HL-60 (cell line): ENCODE data around the gene CYP27B1.

Experiments
- DNase-seq, 2 experiments: peaks; one replicate each; pipeline ENCODE4 v3.0.0-alpha.2; 2010 to 2020; ENCODE audit warnings: low read depth in 1 of 2, low spot score in 1 of 2
- H3K27ac ChIP-seq: fragments of 250-450 bp; sonication (Bioruptor Pico); replicated peaks from 2 replicates; pipeline ENCODE4 v1.5.1; 2020; ENCODE audit warnings: mild to moderate bottlenecking, moderate library complexity
- H3K27me3 ChIP-seq: fragments of 250-450 bp; sonication (Bioruptor Pico); 2 replicates; pipeline ENCODE4 v1.5.1; 2021; ENCODE audit warnings: mild to moderate bottlenecking, moderate library complexity; ENCODE audit not compliant: insufficient read depth, poor library complexity, severe bottlenecking
- H3K4me3 ChIP-seq: replicated peaks from 2 replicates; pipeline ENCODE4 v1.5.1; 2011; ENCODE audit warnings: mild to moderate bottlenecking, control low read depth, low read length; ENCODE audit not compliant: insufficient read depth
- CTCF ChIP-seq: IDR thresholded peaks from one replicate; pipeline ENCODE4 v1.5.1; 2011; ENCODE audit warnings: low read length, control low read depth, inconsistent platforms; ENCODE audit not compliant: insufficient read depth
- GABPA ChIP-seq: IDR thresholded peaks from 2 replicates; pipeline ENCODE4 v1.6.1; 2012; ENCODE audit warnings: low read depth
- POLR2AphosphoS5 ChIP-seq: IDR thresholded peaks from 2 replicates; pipeline ENCODE4 v1.6.1; 2012; ENCODE audit warnings: low read depth
- REST ChIP-seq: IDR thresholded peaks from 2 replicates; pipeline ENCODE4 v1.6.1; 2012; ENCODE audit warnings: low read depth; ENCODE audit not compliant: insufficient replicate concordance
- SPI1 ChIP-seq: IDR thresholded peaks from 2 replicates; pipeline ENCODE4 v1.6.1; 2012; ENCODE audit warnings: low read depth, mild to moderate bottlenecking, borderline replicate concordance

The CYP27B1 gene

GRCh38 chr12:57810450-57810849 lies 43.6 kb upstream of the CYP27B1 start:
- TF ChIP-seq CTCF = no peak
- TF ChIP-seq SPI1 = peak; percentile 66; the same call in 1 of the 2 replicates
- peak; percentile 59 to 67 for DNase-seq

GRCh38 chr12:57809425-57809824 lies 42.5 kb upstream of the CYP27B1 start:
- TF ChIP-seq GABPA (no peak), POLR2AphosphoS5 (no peak), REST (no peak), CTCF (no peak), SPI1 (no peak)
- DNase-seq = no peak
- Histone ChIP-seq H3K27ac (no peak overlapping the region), H3K4me3 (no peak overlapping the region), H3K27me3 (no peaks in the 10 kb centered on the region)

More at GRCh38 chr12:57810450-57810849, 43.6 kb upstream of the CYP27B1 start:
- Histone ChIP-seq H3K4me3 (no peak overlapping the region), H3K27ac (no peak overlapping the region), H3K27me3 (no peaks in the 10 kb centered on the region)

GRCh38 chr12:57808351-57808750 lies 41.5 kb upstream of the CYP27B1 start:
- DNase-seq = no peak
- Histone ChIP-seq H3K4me3 (no peak overlapping the region), H3K27ac (no peak overlapping the region), H3K27me3 (no peaks in the 10 kb centered on the region)
- no peak for TF ChIP-seq CTCF
- no peak for TF ChIP-seq POLR2AphosphoS5
- no peak for TF ChIP-seq GABPA
- no peak for TF ChIP-seq REST
- no peak for TF ChIP-seq SPI1

GRCh38 chr12:57807285-57807684 lies 40.4 kb upstream of the CYP27B1 start:
- no peak overlapping the region for H3K4me3 ChIP-seq
- no peak for TF ChIP-seq CTCF
- no peak for TF ChIP-seq POLR2AphosphoS5
- no peak for TF ChIP-seq SPI1
- no peak for TF ChIP-seq REST
- no peak for TF ChIP-seq GABPA
- H3K27me3 ChIP-seq = no peaks in the 10 kb centered on the region
- H3K27ac ChIP-seq = no peak overlapping the region
- no peak for DNase-seq
